Keratinocyte (primary cell): Measurements from ENCODE around the gene TMEM147.

Experiments
- EZH2 ChIP-seq: IDR thresholded peaks from one replicate; pipeline ENCODE4 v1.6.1; 2012; ENCODE audit warnings: inconsistent platforms, mild to moderate bottlenecking, low read length, moderate library complexity
- TF ChIP-seq, protein P1 (sequence below), 3 experiments: IDR thresholded peaks in 1 of 3; conservative IDR thresholded peaks in 1 of 3; optimal IDR thresholded peaks in 1 of 3; 2 replicates in 2 of 3; 3 replicates in 1 of 3; pipeline versions ENCODE3 to v1.5.1; 2011; ENCODE audit warnings: low read length in 3 of 3, mild to moderate bottlenecking in 3 of 3, moderate library complexity in 2 of 3, control low read depth in 1 of 3, inconsistent platforms in 1 of 3; ENCODE audit not compliant: insufficient read depth in 2 of 3; ENCODE audit errors: extremely low read depth in 1 of 3

- TF ChIP-seq, protein P1, sequence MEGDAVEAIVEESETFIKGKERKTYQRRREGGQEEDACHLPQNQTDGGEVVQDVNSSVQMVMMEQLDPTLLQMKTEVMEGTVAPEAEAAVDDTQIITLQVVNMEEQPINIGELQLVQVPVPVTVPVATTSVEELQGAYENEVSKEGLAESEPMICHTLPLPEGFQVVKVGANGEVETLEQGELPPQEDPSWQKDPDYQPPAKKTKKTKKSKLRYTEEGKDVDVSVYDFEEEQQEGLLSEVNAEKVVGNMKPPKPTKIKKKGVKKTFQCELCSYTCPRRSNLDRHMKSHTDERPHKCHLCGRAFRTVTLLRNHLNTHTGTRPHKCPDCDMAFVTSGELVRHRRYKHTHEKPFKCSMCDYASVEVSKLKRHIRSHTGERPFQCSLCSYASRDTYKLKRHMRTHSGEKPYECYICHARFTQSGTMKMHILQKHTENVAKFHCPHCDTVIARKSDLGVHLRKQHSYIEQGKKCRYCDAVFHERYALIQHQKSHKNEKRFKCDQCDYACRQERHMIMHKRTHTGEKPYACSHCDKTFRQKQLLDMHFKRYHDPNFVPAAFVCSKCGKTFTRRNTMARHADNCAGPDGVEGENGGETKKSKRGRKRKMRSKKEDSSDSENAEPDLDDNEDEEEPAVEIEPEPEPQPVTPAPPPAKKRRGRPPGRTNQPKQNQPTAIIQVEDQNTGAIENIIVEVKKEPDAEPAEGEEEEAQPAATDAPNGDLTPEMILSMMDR (optimal IDR thresholded peaks at IDR 0.05 in 1 of 3, IDR thresholded peaks at IDR 0.05 in 1 of 3, conservative IDR thresholded peaks at IDR 0.05 in 1 of 3; ENCODE audit: extremely low read depth in 1 of 3, insufficient read depth in 2 of 3, low read length in 3 of 3), result no peak
- TF ChIP-seq EZH2, result no peak
These were observed 27.1 kb upstream of the TMEM147 start for GRCh38 chr19:35518313-35518712.
